ENCODE results near the gene DZIP1.

DNA sequence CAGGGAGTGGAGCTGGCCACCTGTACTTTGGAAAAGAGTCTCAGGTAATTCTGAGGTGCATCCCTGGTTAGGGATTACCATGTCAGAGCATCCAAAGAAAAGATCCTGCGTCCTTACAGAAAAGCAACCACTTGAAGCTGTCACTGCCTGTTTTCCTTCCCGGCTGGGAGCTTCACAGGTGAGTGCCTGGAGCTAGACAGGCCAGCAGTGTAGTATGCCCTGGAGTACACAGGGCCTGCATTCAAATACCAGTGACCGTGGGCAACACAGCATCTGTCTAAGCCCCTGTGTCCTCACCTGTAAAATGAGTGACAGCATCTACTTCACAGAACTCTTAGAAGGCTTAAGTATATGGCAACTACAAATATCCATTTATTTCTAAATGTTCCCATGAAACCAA lies 29.0 kb downstream of the DZIP1 start:
- TF ChIP-seq POLR2A (IDR thresholded peaks at IDR 0.05; ENCODE audit: low read length) (no peak), GATA1 (IDR thresholded peaks at IDR 0.05; ENCODE audit: low read depth, low read length) (no peak)
